HL-60 (cell line): ENCODE results near the gene KCND2.

Experiments used
- DNase-seq, 2 experiments: peaks; one replicate each; pipeline ENCODE4 v3.0.0-alpha.2; 2010 to 2020; ENCODE audit warnings: low read depth in 1 of 2, low spot score in 1 of 2
- H3K27ac ChIP-seq: fragments of 250-450 bp; sonication (Bioruptor Pico); replicated peaks from 2 replicates; pipeline ENCODE4 v1.5.1; 2020; ENCODE audit warnings: mild to moderate bottlenecking, moderate library complexity
- H3K27me3 ChIP-seq: fragments of 250-450 bp; sonication (Bioruptor Pico); 2 replicates; pipeline ENCODE4 v1.5.1; 2021; ENCODE audit warnings: mild to moderate bottlenecking, moderate library complexity; ENCODE audit not compliant: insufficient read depth, poor library complexity, severe bottlenecking
- H3K4me3 ChIP-seq: replicated peaks from 2 replicates; pipeline ENCODE4 v1.5.1; 2011; ENCODE audit warnings: mild to moderate bottlenecking, control low read depth, low read length; ENCODE audit not compliant: insufficient read depth
- CTCF ChIP-seq: IDR thresholded peaks from one replicate; pipeline ENCODE4 v1.5.1; 2011; ENCODE audit warnings: low read length, control low read depth, inconsistent platforms; ENCODE audit not compliant: insufficient read depth
- GABPA ChIP-seq: IDR thresholded peaks from 2 replicates; pipeline ENCODE4 v1.6.1; 2012; ENCODE audit warnings: low read depth
- POLR2AphosphoS5 ChIP-seq: IDR thresholded peaks from 2 replicates; pipeline ENCODE4 v1.6.1; 2012; ENCODE audit warnings: low read depth
- REST ChIP-seq: IDR thresholded peaks from 2 replicates; pipeline ENCODE4 v1.6.1; 2012; ENCODE audit warnings: low read depth; ENCODE audit not compliant: insufficient replicate concordance
- SPI1 ChIP-seq: IDR thresholded peaks from 2 replicates; pipeline ENCODE4 v1.6.1; 2012; ENCODE audit warnings: low read depth, mild to moderate bottlenecking, borderline replicate concordance

Gene KCND2

GRCh38 chr7:120600607-120601006 is 327.6 kb downstream of the KCND2 start:
- Histone ChIP-seq H3K27me3 (no peaks in the 10 kb centered on the region), H3K27ac (no peak overlapping the region), H3K4me3 (no peak overlapping the region)
- TF ChIP-seq CTCF (no peak), SPI1 (no peak)
- no peak for DNase-seq

GRCh38 chr7:120603366-120603765 is 330.4 kb downstream of the KCND2 start:
- no peak for TF ChIP-seq REST
- no peak for TF ChIP-seq CTCF
- no peak for TF ChIP-seq GABPA
- TF ChIP-seq SPI1, result no peak
- no peak for TF ChIP-seq POLR2AphosphoS5
- H3K27ac ChIP-seq, result no peak overlapping the region
- H3K4me3 ChIP-seq, result no peak overlapping the region
- no peaks in the 10 kb centered on the region for H3K27me3 ChIP-seq
- no peak for DNase-seq

GRCh38 chr7:120609136-120609753 is 336.3 kb downstream of the KCND2 start:
- no peak for TF ChIP-seq SPI1

GRCh38 chr7:120611975-120612374 is 339.0 kb downstream of the KCND2 start:
- H3K4me3 ChIP-seq, result no peak overlapping the region
- TF ChIP-seq CTCF (no peak), POLR2AphosphoS5 (no peak), SPI1 (no peak), REST (no peak), GABPA (no peak)
- no peaks in the 10 kb centered on the region for H3K27me3 ChIP-seq
- no peak for DNase-seq
- H3K27ac ChIP-seq, result no peak overlapping the region

More at GRCh38 chr7:120609136-120609753, 336.3 kb downstream of the KCND2 start:
- Histone ChIP-seq H3K27me3 (no peaks in the 10 kb centered on the region), H3K4me3 (no peak overlapping the region), H3K27ac (no peak overlapping the region)
- no peak for DNase-seq
